Tibial artery (tissue), 4 donors: Measurements from ENCODE around the gene LRFN2.

ENCODE experiments used
- DNase-seq, 2 donors: peaks; one replicate each; pipeline ENCODE4 v3.0.0-alpha.2; 2019
- H3K27ac ChIP-seq, 2 donors: fragments of 200-600 bp; sonication (generic) in 1 of 2; 1 replicate in 1 of 2; 2 replicates in 1 of 2; pipeline ENCODE4 v1.5.1; 2018 to 2019; ENCODE audit warnings: mild to moderate bottlenecking in 1 of 2
- H3K27me3 ChIP-seq, 2 donors: fragments of 200-600 bp; sonication (generic) in 1 of 2; one replicate each; pipeline versions ENCODE4 v1.5.1 to v1.6.0; 2016 to 2019
- H3K36me3 ChIP-seq, 3 donors: fragments of 200-600 bp; sonication (generic) in 2 of 3; one replicate each; pipeline ENCODE4 v1.5.1; 2016 to 2019; ENCODE audit warnings: mild to moderate bottlenecking in 2 of 3
- H3K4me1 ChIP-seq, 4 donors: fragments of 200-600 bp; sonication (generic) in 2 of 4; 1 replicate in 3 of 4; 2 replicates in 1 of 4; pipeline ENCODE4 v1.5.1; 2016 to 2019
- H3K4me3 ChIP-seq, 2 donors: fragments of 200-600 bp; sonication (generic) in 1 of 2; 1 replicate in 1 of 2; 2 replicates in 1 of 2; pipeline ENCODE4 v1.5.1; 2018 to 2019; ENCODE audit warnings: mild to moderate bottlenecking in 2 of 2
- H3K9me3 ChIP-seq, 3 donors: fragments of 200-600 bp; sonication (generic) in 1 of 3; one replicate each; pipeline ENCODE4 v1.5.1; 2016 to 2019
- intact Hi-C: fragments of 100-400 bp; cut with DNase I; formaldehyde crosslinking; loops from one replicate; pipeline ENCODE4 v1.15.0; 2023; ENCODE audit warnings: low total_unique reads
- TF ChIP-seq, protein P1 (sequence below), 2 experiments: fragments of 200-600 bp in 1 of 2; fragments of 450-650 bp in 1 of 2; IDR thresholded peaks; one replicate each; pipeline ENCODE4 v1.5.1; 2017 to 2019; ENCODE audit warnings: antibody characterized with exemption in 2 of 2, mild to moderate bottlenecking in 1 of 2, moderate library complexity in 1 of 2

LRFN2 gene

DNA sequence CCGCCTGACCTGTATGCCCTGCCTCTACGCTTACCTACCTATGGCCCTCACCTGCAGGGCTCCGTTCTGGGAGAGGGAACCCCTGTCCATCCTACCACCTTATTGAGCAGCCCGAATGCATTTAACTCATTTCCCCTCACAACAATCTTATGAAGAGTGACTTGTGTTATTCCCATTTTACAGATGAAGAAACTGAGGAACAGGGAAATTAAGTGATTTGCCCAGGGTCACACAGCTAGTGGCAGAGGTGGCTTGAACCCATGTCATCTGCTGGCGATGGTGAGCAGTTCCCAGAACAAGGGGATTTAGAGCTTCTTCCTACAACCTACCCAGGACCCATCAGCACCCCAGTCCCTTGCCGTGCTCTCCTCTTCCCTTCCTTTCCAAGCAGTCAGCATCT, 42.3 kb upstream of the LRFN2 start:
- Histone ChIP-seq H3K36me3 (no peaks in the 10 kb centered on the region), H3K27ac (no peak overlapping the region), H3K4me3 (no peak overlapping the region), H3K9me3 (peaks cover 0 to 6% (median 0%) of the 10 kb centered on the region in 3 donors), H3K4me1 (no peaks in the 10 kb centered on the region), H3K27me3 (peaks cover 0 to 23% of the 10 kb centered on the region in 2 donors)
- TF ChIP-seq, protein P1, sequence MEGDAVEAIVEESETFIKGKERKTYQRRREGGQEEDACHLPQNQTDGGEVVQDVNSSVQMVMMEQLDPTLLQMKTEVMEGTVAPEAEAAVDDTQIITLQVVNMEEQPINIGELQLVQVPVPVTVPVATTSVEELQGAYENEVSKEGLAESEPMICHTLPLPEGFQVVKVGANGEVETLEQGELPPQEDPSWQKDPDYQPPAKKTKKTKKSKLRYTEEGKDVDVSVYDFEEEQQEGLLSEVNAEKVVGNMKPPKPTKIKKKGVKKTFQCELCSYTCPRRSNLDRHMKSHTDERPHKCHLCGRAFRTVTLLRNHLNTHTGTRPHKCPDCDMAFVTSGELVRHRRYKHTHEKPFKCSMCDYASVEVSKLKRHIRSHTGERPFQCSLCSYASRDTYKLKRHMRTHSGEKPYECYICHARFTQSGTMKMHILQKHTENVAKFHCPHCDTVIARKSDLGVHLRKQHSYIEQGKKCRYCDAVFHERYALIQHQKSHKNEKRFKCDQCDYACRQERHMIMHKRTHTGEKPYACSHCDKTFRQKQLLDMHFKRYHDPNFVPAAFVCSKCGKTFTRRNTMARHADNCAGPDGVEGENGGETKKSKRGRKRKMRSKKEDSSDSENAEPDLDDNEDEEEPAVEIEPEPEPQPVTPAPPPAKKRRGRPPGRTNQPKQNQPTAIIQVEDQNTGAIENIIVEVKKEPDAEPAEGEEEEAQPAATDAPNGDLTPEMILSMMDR (IDR thresholded peaks at IDR 0.05) = no peak
- DNase-seq = no peak
- intact Hi-C loops = no loop called here

DNA sequence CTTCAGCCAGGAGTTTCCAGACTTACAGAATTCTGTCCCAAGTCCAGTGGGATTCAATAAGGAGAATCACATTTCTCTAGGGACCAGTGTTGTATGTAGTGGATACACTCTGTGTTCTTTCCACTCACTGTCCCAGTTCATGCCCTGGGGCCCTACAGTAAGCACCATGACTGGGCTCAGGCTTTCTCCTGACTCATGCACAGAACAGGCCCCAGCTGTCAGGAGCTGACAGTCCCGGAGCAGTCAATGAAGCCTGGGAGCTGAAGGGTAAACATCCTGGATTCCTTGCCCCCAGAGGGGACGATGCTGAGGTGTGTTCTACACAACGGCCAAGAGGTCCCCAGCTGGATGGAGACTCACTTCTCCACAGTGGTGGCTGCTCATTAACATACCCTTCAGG, 40.2 kb upstream of the LRFN2 start:
- intact Hi-C loops = no loop called here
- H3K27ac ChIP-seq = no peak overlapping the region
- TF ChIP-seq, protein P1 (IDR thresholded peaks at IDR 0.05) = no peak
- H3K9me3 ChIP-seq = peaks cover 0 to 6% (median 0%) of the 10 kb centered on the region in 3 donors
- no peaks in the 10 kb centered on the region for H3K4me1 ChIP-seq
- H3K4me3 ChIP-seq = no peak overlapping the region
- no peak for DNase-seq
- peaks cover 0 to 26% of the 10 kb centered on the region in 2 donors for H3K27me3 ChIP-seq
- H3K36me3 ChIP-seq = no peaks in the 10 kb centered on the region

DNA sequence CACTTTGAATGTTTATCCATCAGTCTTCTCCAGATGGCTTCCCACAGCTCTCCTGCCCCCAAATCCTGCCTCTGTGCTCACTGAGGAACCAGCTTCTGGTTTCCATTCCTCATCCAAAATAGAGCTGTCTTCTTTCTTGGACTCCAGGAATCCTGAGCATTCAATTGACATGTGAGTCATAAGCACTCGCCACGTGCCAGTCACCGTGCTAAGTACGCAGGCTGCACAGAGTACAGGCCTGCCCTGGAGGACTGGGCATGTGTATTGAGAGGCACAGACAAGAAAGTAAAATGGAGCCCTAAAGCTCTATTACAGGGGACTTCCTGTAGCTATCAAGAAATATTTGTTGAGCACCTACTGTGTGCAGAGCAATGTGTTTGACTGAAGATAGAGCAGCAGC, 39.7 kb upstream of the LRFN2 start:
- Histone ChIP-seq H3K27ac (no peak overlapping the region), H3K4me1 (no peaks in the 10 kb centered on the region), H3K36me3 (no peaks in the 10 kb centered on the region), H3K9me3 (peaks cover 0 to 6% (median 0%) of the 10 kb centered on the region in 3 donors), H3K4me3 (no peak overlapping the region), H3K27me3 (peaks cover 0 to 26% of the 10 kb centered on the region in 2 donors)
- no peak for DNase-seq
- TF ChIP-seq, protein P1 (IDR thresholded peaks at IDR 0.05) = no peak
- intact Hi-C loops = no loop called here

DNA sequence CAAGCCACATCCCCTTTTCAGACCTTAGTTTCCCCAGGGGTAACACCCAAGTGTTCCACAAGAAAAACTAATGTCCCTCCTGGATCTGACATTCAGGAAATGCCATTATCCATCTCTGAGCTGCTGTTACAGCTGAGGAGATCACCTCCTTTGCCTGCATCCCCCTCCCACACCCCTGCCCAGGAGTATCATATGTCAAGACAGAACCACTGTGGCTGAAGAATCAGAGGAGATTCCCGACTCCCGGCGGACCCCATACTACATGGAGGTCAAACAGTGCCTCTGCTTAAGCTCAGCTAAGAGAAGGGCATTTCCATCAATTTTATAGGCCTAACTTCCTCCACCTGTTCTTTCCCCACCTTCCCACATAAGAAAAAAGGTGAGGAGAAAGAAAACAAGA, 36.8 kb upstream of the LRFN2 start:
- Histone ChIP-seq H3K27ac (no peak overlapping the region), H3K9me3 (peaks cover 0 to 6% (median 0%) of the 10 kb centered on the region in 3 donors), H3K27me3 (peaks cover 0 to 28% of the 10 kb centered on the region in 2 donors), H3K4me1 (no peaks in the 10 kb centered on the region), H3K4me3 (no peak overlapping the region), H3K36me3 (no peaks in the 10 kb centered on the region)
- TF ChIP-seq, protein P1 (IDR thresholded peaks at IDR 0.05) = no peak
- intact Hi-C loops = no loop called here
- DNase-seq = no peak

DNA sequence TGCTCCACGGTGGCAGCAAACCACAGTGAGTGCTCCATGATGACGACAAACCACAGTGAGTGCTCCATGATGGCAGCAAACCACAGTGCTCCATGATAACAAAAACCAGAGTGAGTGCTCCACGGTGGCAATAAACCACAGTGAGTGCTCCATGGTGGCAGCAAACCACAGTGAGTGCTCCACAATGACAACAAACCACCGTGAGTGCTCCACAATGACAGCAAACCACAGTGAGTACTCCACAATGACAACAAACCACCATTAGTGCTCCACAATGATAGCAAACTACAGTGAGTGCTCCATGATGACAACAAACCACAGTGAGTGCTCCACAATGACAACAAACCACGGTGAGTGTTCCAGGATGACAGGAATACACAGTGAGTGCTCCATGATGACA, 36.0 kb upstream of the LRFN2 start:
- Histone ChIP-seq H3K27me3 (peaks cover 0 to 26% of the 10 kb centered on the region in 2 donors), H3K4me1 (no peaks in the 10 kb centered on the region), H3K27ac (no peak overlapping the region), H3K9me3 (peaks cover 0 to 6% (median 0%) of the 10 kb centered on the region in 3 donors), H3K36me3 (no peaks in the 10 kb centered on the region), H3K4me3 (no peak overlapping the region)
- no peak for DNase-seq
- TF ChIP-seq, protein P1 (IDR thresholded peaks at IDR 0.05) = no peak
- intact Hi-C loops = no loop called here
